Osteoblast (primary cell): ENCODE measurements around the gene SLC9A9. TPM values are rescaled to one million over a fixed set of nuclear protein-coding genes. Genes with fewer than 3 reads are reported as not detected.
A peak's percentile ranks its signal among the peaks of the same experiment; 100 is the strongest.

ENCODE experiments used
- DNase-seq: peaks from one replicate; pipeline ENCODE4 v3.0.0; 2011; ENCODE audit warnings: low spot score, mixed read lengths; ENCODE audit not compliant: insufficient read length; ENCODE audit errors: missing footprints
- H2AFZ ChIP-seq: 2 replicates; pipeline ENCODE4 v1.6.0; 2011; ENCODE audit warnings: mild to moderate bottlenecking, low read length
- H3K27ac ChIP-seq: 2 replicates; pipeline ENCODE4 v1.5.1; 2011; ENCODE audit warnings: mild to moderate bottlenecking, low read depth, low read length, moderate library complexity
- H3K27me3 ChIP-seq: 2 replicates; pipeline ENCODE4 v1.6.0; 2012; ENCODE audit warnings: mild to moderate bottlenecking, control low read depth, inconsistent platforms, low read length, moderate library complexity; ENCODE audit not compliant: insufficient read depth
- H3K36me3 ChIP-seq: 2 replicates; pipeline ENCODE4 v1.5.1; 2011; ENCODE audit warnings: mild to moderate bottlenecking, low read length, control low read depth, moderate library complexity; ENCODE audit not compliant: insufficient read depth
- H3K4me1 ChIP-seq: 2 replicates; pipeline ENCODE4 v1.5.1; 2011; ENCODE audit warnings: mild to moderate bottlenecking, low read length, control low read depth, moderate library complexity; ENCODE audit not compliant: insufficient read depth
- H3K4me2 ChIP-seq: 2 replicates; pipeline ENCODE4 v1.6.0; 2011; ENCODE audit warnings: mild to moderate bottlenecking, low read length; ENCODE audit not compliant: insufficient read depth
- H3K4me3 ChIP-seq: fragments of 200-600 bp; sonication (generic); 3 replicates; pipeline ENCODE4 v1.5.1; 2012; ENCODE audit warnings: mild to moderate bottlenecking, low read length, inconsistent platforms; ENCODE audit not compliant: insufficient read depth
- H3K79me2 ChIP-seq: 2 replicates; pipeline ENCODE4 v1.6.0; 2012; ENCODE audit warnings: mild to moderate bottlenecking, low read length, control low read depth, inconsistent platforms; ENCODE audit not compliant: insufficient read depth
- H3K9me3 ChIP-seq: 2 replicates; pipeline ENCODE4 v1.5.1; 2011; ENCODE audit warnings: low read depth, low read length, control low read depth
- H4K20me1 ChIP-seq: 2 replicates; pipeline ENCODE4 v1.6.0; 2012; ENCODE audit warnings: mild to moderate bottlenecking, low read length, control low read depth; ENCODE audit not compliant: insufficient read depth
- CTCF ChIP-seq: IDR thresholded peaks from 2 replicates; pipeline ENCODE4 v1.5.1; 2011; ENCODE audit warnings: mild to moderate bottlenecking, low read depth, low read length, moderate library complexity; ENCODE audit errors: extremely low read depth
- total RNA-seq: library from RNA; depleted of rRNA; stranded (reverse); fragments of >200 nt; gene quantifications from 2 replicates; pipeline ENCODE4 v1.2.3, GENCODE V29; 2012

The SLC9A9 gene
- total RNA-seq, 1 donor: 6.5 TPM

GRCh38 chr3:143267989-143268388, 580.3 kb downstream of the SLC9A9 start:
- H3K36me3 ChIP-seq: no peaks in the 10 kb centered on the region
- H3K9me3 ChIP-seq: no peaks in the 10 kb centered on the region
- H3K4me1 ChIP-seq: no peaks in the 10 kb centered on the region
- H3K27me3 ChIP-seq: no peaks in the 10 kb centered on the region
- no peaks in the 10 kb centered on the region for H3K79me2 ChIP-seq
- DNase-seq: peak; percentile 50
- no peak overlapping the region for H3K27ac ChIP-seq
- TF ChIP-seq CTCF: no peak
- no peak overlapping the region for H3K4me2 ChIP-seq
- H3K4me3 ChIP-seq: no peak overlapping the region
- no peak overlapping the region for H2AFZ ChIP-seq
- H4K20me1 ChIP-seq: no peaks in the 10 kb centered on the region

- Histone ChIP-seq H3K4me2 (no peak overlapping the region), H3K4me3 (no peak overlapping the region), H2AFZ (no peak overlapping the region), H3K27ac (no peak overlapping the region), H4K20me1 (no peaks in the 10 kb centered on the region), H3K9me3 (no peaks in the 10 kb centered on the region), H3K27me3 (no peaks in the 10 kb centered on the region), H3K36me3 (no peaks in the 10 kb centered on the region), H3K4me1 (no peaks in the 10 kb centered on the region), H3K79me2 (no peaks in the 10 kb centered on the region)
- no peak for TF ChIP-seq CTCF
- no peak for DNase-seq
Observed at GRCh38 chr3:143266927-143267326, 581.3 kb downstream of the SLC9A9 start.

DNA sequence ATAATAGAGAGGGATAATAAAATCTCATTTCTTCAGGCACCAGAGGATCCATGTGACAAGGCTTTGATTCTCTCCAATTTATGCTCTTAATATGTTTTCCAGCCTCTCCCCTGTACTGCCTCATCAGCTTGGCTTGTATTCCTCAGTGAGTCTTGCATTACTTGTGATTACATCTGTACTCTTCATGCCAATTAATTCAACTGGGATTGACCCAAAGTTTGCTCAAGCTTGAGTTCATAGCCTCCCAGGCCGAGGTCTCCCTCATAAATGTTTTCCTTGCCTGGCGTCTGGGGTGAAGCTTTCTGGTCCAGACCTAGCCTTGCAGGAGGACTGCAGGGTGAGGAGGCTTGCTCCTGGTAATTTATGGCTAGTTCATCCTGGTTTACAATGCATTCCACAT, 581.8 kb downstream of the SLC9A9 start:
- DNase-seq: no peak
- Histone ChIP-seq H3K27me3 (no peaks in the 10 kb centered on the region), H3K4me3 (no peak overlapping the region)

DNA sequence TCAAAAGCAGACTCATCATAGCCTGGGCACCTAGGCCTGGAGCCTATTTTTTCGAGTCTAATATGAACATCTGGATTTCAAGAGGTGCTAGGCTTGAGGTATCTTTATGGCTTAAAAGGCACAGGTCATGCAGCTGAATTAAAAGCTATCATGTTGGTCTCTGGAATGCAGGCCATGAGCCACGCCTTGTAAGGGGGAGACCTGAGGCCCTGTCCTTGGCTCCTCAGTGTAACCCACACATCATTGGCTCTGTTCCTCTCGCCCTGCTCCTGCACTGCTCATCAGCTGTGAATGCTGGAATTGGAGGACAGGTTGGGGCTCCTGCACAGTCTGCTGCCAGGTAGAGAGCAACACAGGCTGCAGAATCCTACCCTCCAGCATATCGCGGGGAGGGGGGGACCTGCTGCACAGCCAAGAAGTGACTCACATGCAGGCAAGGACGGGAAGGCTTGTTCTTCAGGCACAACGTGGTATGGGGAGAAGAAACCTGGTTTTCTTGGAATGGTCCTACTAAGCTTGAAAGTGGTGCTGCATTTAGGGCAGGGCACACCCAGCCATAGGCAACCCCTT, 582.7 kb downstream of the SLC9A9 start:
- Histone ChIP-seq H3K36me3 (no peaks in the 10 kb centered on the region), H3K9me3 (no peaks in the 10 kb centered on the region), H3K4me1 (no peaks in the 10 kb centered on the region), H3K27me3 (no peaks in the 10 kb centered on the region), H3K4me2 (no peak overlapping the region), H3K4me3 (no peak overlapping the region), H3K79me2 (no peaks in the 10 kb centered on the region), H4K20me1 (no peaks in the 10 kb centered on the region), H3K27ac (no peak overlapping the region), H2AFZ (no peak overlapping the region)
- no peak for TF ChIP-seq CTCF
- peak; percentile 17 for DNase-seq

More for the DNA sequence above, 581.8 kb downstream of the SLC9A9 start:
- H3K4me2 ChIP-seq: no peak overlapping the region
- H3K27ac ChIP-seq: no peak overlapping the region
- TF ChIP-seq CTCF: no peak
- H3K79me2 ChIP-seq: no peaks in the 10 kb centered on the region
- H3K4me1 ChIP-seq: no peaks in the 10 kb centered on the region
- H3K36me3 ChIP-seq: no peaks in the 10 kb centered on the region
- H4K20me1 ChIP-seq: no peaks in the 10 kb centered on the region
- no peak overlapping the region for H2AFZ ChIP-seq
- no peaks in the 10 kb centered on the region for H3K9me3 ChIP-seq
